ENCODE results near the gene THUMPD2.
"Not testable (repeated sequence)": the region's sequence is repeated elsewhere in the genome, so short reads cannot be mapped to it uniquely, and the experiment has no call there.

Gene THUMPD2

DNA sequence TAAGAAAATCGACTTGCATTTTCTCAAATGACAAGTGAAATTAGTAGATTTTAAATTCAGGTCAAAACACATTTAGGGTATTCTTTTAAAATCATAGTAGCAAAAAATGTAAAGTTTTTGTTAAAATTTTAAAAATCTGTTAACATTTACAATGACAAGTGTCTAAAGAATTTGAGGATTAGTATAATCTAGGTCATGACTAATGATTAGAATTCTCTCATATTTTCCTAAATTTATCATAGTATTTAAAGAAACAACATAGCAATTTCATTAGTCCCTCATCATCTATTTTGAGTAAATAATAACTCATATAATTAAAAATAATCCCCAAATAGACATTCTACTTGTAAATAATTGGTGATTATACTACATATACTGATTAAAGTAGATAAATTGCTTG lies 23.6 kb downstream of the THUMPD2 start:
- no peak for DNase-seq

DNA sequence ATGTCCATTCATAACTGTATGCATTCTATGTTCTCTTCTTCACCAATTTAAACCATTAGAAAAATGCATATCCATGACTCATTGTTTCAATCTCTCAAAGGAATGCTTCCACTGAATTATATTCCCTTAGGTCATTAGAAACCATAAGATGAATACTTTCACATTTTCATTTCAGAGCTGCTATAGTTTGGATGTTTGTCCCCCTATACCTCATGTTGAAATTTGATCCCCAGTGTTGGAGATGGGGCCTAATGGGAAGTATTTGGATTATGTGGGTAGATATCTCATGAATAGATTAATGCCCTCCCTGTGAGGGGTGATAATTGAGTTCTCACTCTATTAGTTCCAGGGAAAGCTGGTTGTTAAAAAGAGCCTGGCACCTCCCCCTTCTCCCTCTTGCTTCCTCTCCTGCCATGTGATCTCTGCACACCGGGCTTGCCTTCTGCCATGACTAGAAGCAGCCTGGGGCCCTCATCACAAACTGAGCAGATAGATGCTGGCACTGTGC lies 35.7 kb downstream of the THUMPD2 start:
- DNase-seq: peak; percentile 27

DNA sequence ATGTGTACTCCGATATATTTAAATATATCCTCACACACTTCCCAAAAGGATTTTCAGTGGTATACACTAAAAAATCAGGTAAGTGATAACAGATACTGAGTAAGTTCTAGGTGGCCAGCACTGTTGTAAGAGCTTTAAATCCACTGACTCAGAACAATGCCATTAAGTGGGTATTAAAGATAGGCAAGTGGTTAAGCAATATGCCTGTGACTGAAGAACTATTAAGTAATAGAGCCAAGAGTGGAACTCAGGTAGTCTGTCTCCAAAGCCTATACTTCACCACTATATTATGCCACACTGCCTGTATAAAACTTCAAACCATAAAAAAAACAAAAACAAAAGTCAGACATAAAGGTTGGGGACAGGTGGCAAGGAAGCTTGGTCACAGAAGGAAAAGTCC lies 37.2 kb downstream of the THUMPD2 start:
- no peak for DNase-seq

DNA sequence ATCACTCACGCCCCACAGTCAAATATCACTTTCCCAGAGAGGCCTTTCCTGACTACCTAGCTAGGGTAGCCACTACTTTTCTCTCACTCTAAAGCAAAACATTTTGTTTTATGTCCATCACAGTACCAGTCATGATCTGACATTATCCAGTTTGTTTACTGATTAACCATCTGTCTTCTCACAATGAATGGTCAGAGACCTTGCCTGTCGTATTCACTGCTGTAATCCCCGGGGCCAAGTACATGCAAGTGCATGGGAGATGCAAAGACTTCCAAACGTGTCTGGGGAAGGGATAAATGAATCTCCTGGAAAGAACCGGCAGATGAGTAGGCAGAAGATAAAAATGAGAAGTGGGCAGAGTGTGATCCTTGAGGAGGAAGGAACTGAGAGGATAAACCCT lies 39.7 kb downstream of the THUMPD2 start:
- no peak for DNase-seq

DNA sequence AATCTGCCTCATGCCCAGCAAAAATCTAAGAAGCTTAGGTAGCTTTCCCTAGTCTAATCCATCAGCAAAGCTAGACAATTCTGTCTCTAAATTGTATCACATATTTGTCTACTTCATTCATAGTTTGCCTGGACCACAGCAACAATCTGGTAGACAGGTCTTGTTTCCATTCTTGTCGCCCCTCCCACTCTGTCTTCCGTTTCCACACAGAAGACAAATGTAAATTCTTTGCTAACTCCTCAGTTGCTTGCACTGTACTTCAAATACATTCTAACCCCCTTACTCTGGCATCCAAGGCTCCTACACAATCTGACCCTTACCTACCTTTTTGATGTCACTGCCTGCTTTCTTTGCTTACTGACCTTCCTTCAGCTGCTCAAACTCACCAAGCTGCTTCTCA lies 40.1 kb downstream of the THUMPD2 start:
- no peak for DNase-seq

DNA sequence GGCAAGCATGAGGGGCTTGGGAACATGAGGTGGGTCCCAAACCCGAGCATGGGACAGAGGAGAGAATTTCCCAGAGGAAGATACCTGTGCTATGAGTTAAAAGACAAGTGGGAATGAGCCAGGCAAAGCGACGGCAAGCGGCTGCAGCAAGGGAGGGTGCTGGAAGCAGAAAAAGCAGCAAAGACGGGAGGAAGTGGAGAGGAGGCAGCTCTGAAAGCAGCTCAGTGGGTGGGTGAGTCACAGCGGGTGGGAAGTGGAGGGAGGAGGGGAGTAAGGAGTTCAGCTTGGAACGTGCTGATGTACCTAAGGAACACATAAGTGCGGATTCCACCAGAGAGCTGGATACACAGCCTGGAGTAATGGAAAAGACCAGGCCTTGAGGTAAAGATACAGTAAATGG lies 41.4 kb downstream of the THUMPD2 start:
- no peak for DNase-seq

DNA sequence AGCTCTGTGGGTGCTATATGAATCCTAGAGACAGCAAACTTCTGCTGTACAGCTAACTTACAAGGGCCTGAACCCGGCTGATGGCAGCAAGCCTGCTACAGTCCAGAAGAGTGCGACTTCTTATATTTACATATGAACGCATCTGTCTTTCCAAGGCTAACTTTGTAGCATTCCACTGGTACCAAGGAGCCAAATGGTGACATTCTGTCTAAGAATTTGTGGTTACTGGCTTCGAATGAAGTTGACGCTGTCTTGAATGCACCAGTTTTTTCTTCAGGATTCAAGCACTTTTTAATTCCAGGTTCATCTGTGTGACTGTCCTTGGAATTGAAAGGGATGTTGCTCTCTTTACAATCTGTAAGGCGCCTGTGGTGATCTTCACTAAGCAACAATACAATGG lies 42.4 kb downstream of the THUMPD2 start:
- DNase-seq: no peak

DNA sequence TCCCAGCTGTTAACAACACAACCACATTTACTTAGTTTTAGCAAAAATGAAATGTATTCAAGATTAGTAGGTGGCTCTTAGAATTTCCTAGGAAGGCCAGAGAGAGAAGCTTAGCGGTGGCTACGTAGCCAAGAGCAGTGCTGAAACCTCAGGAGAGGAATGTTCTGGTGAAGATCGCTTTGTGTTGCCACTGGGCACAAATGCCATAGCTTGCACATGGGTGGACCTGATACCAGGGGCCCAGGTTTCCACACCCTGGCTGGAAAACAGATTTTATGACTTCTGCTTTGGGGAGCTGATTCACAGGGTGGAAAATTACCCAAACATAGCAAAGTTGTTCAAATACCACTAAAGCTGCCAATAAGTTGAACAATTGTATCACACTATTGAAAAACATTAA lies 43.4 kb downstream of the THUMPD2 start:
- DNase-seq: no peak

DNA sequence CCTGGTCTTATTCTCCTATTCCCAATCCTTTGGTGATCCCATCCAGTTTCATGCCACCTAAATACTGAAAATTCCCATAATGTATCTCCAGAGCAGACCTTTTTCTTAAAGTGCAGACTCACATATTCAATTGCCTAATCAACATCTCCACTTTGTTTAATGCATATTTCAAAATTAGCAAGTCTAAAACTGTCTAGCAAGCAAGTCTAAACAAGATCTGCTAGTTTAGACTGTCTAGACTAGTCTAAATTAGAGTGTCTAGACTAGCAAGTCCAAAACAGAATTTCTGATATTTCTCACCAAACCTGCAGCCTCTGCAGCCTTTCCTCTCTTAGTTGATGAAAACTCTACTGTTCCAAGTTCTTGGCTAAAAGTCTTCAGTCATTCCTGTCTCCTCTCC lies 44.6 kb downstream of the THUMPD2 start:
- no peak for DNase-seq

DNA sequence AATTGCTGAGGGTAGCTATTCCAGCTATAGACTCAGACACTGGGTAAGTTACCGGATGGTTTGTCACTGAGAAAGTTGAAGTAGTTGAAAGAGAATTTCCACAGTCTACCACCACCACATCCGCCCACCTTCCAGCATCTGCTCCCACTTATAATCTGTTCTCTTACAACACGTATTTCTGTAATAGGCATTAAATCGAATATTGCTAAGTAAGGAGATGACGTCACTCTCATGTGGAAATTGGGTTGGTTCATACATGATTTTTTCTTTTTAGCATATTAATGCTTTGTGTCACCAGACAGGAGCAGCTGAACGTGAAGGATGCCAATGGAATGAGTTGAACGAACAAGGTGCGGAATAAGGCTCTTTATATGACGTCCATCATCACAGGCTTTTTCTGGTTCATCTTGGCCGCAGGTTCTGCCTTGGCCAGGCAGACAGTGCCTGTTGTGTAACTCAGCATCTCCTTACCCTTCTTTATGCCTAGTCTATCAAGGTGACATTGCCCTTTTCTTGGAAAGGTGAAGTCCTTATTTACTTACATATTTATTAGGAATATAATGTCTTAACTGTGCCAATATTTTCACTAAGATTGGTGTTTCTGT lies 45.9 kb downstream of the THUMPD2 start:
- DNase-seq: no peak

DNA sequence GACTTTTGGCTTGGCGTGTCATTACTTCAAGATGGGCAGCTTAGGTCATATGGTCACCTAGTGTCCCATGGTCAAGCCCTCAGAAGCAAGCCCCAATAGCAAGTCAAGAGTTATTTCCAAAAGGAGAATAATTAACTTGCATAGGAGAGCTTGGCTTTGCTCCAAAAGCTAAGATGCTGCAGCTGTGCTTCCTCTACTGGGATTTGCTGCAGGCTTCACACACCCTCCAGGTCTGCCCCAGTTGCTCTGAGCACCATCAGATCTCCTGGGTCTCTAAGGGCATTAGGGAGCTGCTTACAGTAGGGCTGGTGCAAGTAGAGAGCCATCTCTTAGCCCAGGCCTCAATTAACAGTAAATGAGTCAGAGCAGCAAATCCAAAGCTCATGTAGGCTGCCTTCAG lies 46.6 kb downstream of the THUMPD2 start:
- DNase-seq: no peak

DNA sequence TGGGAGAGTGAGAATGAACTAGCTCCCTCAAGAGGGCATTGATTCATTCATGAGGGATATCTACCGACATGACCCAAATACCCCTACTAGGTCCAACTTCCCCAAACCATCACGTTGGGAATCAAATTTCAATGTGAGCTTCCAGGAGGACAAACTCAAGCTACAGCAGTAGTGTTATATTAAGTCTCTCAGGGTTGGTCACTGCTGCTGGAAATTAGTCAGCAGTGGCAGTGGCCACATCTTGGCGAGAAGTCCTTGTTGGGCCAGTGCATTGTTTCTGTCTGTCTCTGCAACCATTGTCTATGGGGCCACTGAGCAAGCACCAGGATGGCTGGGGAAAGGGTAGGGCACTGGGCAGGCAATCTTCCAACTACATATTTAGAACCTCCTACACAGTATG lies 47.5 kb downstream of the THUMPD2 start:
- DNase-seq: no peak

DNA sequence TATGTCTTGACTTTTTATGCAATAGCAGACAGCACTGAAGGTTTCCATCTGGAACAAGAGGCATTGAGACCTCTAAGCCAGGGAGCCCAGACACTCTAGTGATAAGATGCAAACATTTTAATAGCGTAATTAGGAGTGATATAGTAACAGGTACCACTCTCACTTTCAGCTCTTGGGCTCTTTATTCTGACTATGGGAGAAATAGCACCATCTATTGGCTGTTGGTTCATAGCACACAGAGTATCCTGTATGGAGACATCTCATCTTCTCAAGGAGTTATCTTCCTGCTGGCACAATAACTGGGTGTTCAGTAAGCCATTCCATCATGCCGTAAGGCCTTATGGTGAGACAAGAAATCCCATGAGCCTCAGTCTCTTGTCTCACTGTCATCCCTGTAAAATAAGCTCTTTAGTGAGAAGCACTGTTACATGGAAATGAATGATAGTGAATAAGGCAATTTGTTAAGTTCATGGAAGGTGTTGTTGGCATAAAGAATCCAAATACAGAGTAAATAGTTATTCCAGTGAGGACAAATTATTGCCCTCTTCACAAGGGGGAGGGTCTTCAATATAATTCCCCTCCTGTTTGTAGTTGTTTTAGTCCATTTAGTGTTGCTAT lies 48.3 kb downstream of the THUMPD2 start:
- DNase-seq: no peak

DNA sequence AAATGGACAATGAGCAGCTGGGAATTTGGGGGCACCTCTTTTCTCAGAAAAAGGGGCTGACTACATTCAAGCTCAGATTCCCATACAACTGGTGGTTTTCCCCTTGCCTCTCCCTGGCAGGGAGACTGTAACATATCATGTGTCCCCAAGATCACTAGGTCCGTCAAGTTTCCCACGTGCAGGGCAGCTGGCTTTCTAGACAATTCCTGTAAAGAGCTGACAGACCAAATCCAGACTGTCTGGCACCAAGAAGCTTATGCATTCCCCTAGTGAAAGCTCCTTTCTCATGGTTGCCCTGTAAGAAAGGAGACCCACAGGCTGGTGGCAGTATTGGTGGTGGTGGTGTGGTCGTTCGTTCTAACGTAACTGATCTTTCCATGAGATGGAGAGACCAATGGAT lies 48.8 kb downstream of the THUMPD2 start:
- DNase-seq: no peak

DNA sequence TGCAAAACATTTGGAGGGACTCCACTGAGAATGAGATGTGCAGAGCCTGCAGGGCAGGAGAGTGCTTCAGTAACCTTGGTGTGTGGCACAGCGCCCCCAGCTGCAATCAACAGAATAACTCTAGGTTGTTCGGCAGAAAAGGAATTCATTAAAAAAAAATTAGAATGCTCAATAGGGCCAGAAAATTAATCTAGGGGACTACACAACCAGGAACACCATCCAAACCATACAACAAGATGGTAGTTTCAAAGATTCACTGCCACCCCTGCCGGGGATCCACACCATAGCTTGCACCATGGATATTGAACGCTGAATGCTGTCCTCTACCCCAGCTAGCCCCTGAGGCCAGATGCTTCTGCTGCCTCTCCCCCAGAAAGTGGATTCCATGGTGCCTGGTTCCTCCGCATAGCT lies 50.1 kb downstream of the THUMPD2 start:
- peak; percentile 46 for DNase-seq

DNA sequence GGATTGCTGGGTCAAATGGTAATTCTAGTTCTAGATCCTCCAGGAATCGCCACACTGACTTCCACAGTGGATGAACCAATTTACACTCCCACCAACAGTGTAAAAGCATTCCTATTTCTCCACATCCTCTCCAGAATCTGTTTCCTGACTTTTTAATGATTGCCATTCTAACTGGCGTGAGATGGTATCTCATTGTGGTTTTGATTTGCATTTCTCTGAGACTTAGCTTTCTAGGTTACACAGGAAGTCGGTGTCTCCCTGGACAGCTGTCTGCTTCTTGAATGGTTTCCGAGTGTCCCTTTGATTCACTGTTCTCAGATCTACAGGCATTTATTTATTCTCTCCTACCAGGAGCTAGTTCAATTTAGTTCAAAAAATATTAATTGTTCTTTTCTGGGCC lies 51.0 kb downstream of the THUMPD2 start:
- not testable (repeated sequence) for DNase-seq

DNA sequence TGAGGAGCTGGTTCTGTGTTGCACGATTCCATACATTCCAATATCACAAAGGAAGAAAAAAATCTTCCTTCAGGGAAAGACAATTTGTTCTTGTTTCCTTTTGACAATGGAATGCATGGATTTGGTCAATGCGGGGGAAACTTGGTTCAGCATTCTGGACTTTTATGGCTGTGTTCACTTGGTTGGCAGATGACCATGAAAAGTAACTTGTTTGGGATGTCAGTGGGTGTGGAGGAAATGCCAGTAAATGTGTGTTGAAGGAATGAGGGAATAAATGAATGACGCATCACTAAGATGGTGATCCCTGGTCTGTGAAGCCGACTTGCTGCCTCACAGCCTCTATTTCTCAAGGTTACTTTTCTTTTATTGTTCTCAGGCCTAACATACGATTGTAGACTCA lies 53.7 kb downstream of the THUMPD2 start:
- no peak for DNase-seq

DNA sequence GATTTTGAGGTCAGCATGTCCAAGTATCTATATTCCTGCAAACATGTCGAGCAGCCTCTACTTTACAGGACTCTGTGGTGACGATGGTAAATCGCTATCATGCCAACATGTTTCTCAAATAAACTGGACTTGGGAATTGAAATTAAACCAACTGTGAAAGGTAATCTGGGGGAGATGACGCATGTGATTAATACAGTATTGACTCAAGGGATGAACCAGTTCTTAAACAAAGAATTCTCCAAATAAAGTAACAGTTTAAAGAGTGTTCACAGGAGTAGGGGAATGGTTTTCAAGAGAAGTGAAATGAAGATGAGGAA lies 54.3 kb downstream of the THUMPD2 start:
- DNase-seq: peak; percentile 30

DNA sequence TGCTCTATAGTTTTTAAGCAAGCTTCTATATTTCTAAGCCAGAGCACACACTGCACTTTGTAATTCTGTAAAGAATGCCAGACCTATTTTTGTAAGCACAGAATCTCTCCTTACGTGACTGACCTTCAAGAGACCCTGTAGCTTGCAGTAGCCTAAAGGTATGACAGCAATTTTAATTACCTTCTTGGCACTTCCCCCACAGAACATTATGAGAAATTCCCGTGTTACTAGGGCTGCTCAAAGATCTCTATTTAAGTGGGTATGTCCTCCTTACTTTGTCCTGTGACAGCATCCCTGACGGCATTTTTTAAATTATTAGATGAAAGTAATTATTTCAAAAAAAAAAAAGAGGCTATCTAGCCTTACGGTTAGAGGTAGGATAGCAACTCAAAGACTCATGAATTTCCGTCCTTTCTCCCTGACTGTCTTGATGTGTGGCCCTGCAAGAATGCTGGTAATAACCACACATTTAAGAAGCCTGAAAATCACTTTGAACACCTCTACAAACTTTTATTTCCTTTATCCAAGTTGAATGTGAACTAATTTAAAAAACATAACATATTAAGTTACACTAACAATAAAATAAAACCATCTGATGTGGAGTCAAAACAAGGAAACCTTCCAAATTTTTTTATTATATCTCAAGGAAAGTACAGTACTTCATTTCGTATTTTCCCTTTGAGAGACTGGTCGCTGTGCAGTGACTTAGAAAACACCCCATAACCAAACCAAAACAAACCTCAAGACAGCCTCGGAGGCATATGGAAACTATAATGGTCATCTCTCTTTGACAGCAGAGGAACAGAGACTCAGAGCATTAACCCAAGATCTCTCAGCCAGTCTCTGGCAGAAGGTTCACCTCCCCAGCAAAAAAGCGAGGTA lies 54.9 kb downstream of the THUMPD2 start:
- peak; percentile 38 for DNase-seq

DNA sequence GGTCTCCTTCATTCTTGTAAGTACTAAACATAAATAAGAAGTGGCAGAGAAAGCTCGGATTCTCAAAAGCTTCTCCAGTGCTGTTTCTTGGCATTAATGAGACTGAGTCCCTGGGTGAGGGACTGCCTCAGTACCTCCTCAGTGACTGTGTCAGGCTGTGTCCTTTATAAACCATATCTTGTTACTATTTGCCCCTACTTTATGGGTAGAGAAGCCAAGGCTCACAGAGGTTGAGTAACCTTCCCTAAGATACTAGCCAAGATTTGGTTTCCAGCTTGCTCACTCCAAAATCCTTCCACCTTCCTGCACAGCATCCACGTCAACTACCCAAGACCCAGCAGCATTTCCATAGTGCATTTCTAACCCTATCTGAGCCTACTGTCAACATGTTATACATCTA lies 55.6 kb downstream of the THUMPD2 start:
- DNase-seq: no peak

DNA sequence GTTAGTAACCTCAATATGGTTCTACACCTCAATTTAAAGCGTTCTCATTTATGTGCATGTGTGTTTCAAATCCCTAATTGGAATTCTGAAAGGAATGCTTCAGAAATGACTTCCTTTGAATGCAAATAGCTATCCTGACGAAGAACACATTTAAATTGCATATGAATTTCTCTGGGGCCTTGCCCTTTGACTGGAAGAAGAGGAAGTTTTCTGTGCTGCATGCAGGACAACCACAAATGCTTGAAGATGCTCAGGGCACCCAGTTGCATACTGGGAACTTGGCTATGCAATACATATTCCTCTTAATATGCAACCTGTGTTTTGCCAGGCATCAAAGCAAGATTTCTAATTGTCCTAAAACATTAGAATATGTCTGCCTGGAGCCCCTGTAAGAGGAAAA lies 58.1 kb downstream of the THUMPD2 start:
- no peak for DNase-seq

DNA sequence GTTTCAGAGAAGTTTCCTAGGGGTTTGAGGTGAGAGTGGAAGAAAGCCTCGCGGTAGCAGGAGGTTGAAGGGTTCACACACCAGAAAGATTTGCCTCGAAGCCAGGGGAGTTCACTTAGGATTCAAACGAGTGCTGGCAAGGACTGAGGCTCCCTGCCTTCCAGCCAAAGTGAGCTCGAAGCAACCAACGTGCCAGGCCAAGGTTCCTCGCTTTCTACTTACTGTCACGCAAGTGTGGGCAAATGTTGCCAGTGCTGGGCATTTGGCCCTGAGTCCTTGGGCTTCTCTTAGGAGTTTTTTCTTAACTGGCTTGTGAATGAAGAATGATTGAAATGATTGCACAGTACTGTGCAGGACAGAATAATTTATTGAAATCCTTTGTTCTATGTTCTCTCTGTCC lies 59.7 kb downstream of the THUMPD2 start:
- no peak for DNase-seq

DNA sequence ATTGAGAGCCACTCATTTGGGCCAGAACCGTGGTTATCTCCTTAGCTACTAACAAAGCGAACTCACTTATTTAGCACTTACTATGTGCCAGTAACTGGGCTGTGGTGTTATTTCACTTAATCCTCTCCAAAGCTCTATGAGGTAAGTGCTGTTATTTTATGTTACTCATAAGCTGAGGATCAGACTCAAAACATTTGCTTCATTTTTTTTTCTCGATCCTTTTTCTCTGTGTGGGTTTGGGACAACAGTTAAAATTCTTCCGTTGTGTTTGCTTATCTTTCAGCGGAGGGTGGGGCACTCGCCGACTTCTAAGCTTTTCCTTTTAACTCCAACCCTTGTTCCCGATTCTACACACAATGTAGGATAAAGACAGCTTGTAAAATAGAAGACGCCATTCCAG lies 60.6 kb downstream of the THUMPD2 start:
- DNase-seq: no peak

DNA sequence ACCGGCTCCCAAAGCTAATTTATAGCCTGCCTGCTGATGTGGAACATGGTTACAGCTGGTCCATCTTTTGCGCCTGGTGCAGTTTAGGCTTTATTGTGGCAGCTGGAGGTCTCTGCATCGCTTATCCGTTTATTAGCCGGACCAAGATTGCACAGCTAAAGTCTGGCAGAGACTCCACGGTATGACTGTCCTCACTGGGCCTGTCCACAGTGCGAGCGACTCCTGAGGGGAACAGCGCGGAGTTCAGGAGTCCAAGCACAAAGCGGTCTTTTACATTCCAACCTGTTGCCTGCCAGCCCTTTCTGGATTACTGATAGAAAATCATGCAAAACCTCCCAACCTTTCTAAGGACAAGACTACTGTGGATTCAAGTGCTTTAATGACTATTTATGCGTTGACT lies 62.0 kb downstream of the THUMPD2 start:
- DNase-seq: no peak
